Measurements from ENCODE around the gene NRG3. TPM values are rescaled to one million over a fixed set of nuclear protein-coding genes. Genes with fewer than 3 reads are reported as not detected.

Gene NRG3
- total and polyA plus RNA-seq, 5 donors = 0.23 to 3.4 (median 1.4) TPM

- WGBS = 81% methylated on average over 10 of the region's 10 CpGs
- Histone ChIP-seq H3K4me3 (ENCODE audit: low read length) (no peak overlapping the region), H3K27me3 (ENCODE audit: control insufficient read depth, insufficient read depth) (no peaks in the 10 kb centered on the region), H3K4me1 (ENCODE audit: control insufficient read depth, insufficient read depth, low read length) (no peaks in the 10 kb centered on the region), H3K27ac (ENCODE audit: low read length) (no peak overlapping the region), H3K9me3 (ENCODE audit: control insufficient read depth, low read length) (no peaks in the 10 kb centered on the region)
- DNase-seq (no peak), ATAC-seq (no peak)
- intact Hi-C loops (cut with DNase I) = no loop called here
Observed at GRCh38 chr10:82278401-82279182, 403.6 kb downstream of the NRG3 start.

DNA sequence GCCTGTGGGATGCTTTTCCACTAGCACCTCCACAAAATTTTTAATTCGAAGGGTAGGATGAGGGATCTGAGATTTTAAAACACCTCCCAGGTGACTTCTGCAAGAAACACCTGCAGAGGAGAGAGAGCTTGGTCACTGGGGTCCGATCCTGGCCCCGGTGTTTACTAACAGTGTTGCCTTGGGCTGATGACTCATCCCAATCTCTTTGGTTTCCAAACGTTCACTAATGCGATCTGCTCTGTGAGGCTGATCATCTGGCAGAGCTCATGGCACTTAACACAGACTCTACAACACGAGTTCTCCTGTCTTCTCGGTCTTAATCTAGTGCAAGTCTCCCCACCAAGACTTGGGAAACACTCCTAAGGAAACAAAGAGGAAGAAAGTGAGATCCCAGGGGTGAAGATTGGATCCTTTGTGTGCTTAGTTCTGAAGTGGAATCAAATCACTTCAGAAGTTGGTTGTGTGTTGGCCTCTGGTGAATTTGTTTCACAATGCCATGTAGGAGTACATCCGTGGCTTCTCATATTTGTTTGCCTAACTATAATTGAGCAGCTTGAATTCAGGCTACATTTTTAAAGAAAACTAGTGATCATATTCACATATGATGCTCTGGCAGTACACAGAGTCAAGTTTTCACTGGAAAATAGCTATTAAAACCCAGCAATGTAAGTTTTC, 407.9 kb downstream of the NRG3 start:
- no peak for DNase-seq
- 71% methylated on average over 8 of the region's 8 CpGs for WGBS
- Histone ChIP-seq H3K9me3 (ENCODE audit: control insufficient read depth, low read length) (no peaks in the 10 kb centered on the region), H3K27ac (ENCODE audit: low read length) (no peak overlapping the region), H3K4me1 (ENCODE audit: control insufficient read depth, insufficient read depth, low read length) (no peaks in the 10 kb centered on the region), H3K4me3 (ENCODE audit: low read length) (no peak overlapping the region), H3K27me3 (ENCODE audit: control insufficient read depth, insufficient read depth) (no peaks in the 10 kb centered on the region)
- ATAC-seq = no peak
- intact Hi-C loops (cut with DNase I) = no loop called here

GRCh38 chr10:82284180-82284579, 409.2 kb downstream of the NRG3 start:
- Histone ChIP-seq H3K9me3 (ENCODE audit: control insufficient read depth, low read length) (no peaks in the 10 kb centered on the region), H3K4me1 (ENCODE audit: control insufficient read depth, insufficient read depth, low read length) (no peaks in the 10 kb centered on the region), H3K4me3 (ENCODE audit: low read length) (no peak overlapping the region), H3K27me3 (ENCODE audit: control insufficient read depth, insufficient read depth) (no peaks in the 10 kb centered on the region), H3K27ac (ENCODE audit: low read length) (no peak overlapping the region)
- intact Hi-C loops (cut with DNase I) = no loop called here
- ATAC-seq (no peak), DNase-seq (no peak)
- WGBS = 75% methylated on average over 2 of the region's 2 CpGs

- H3K4me3 ChIP-seq (ENCODE audit: low read length) = no peak overlapping the region
- ATAC-seq (no peak), DNase-seq (no peak)
- H3K27me3 ChIP-seq (ENCODE audit: control insufficient read depth, insufficient read depth) = no peaks in the 10 kb centered on the region
- no peaks in the 10 kb centered on the region for H3K9me3 ChIP-seq (ENCODE audit: control insufficient read depth, low read length)
- H3K4me1 ChIP-seq (ENCODE audit: control insufficient read depth, insufficient read depth, low read length) = no peaks in the 10 kb centered on the region
- intact Hi-C loops (cut with DNase I) = no loop called here
- no peak overlapping the region for H3K27ac ChIP-seq (ENCODE audit: low read length)
- 80% methylated on average over 6 of the region's 6 CpGs for WGBS
Observed at GRCh38 chr10:82288461-82288881, 413.5 kb downstream of the NRG3 start.

DNA sequence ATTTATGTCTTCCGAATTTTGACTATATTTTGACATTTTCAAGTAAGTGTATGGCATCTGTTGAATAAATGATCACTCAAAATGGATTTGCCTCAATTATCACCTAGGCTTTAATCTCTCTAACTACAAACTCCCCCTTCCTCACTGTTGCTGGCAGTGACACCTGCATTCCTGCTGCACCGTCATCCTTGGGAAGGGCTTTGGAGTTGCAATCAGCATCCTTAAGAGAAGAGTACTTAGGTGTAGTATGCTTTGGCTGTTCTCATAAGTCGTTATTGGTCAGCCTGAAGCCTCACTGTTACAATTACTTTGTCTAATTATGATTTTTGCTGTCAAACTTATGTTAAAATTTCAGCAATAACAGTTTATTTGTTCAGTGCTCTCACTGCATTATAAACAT, 415.0 kb downstream of the NRG3 start:
- ATAC-seq (no peak), DNase-seq (no peak)
- no peak overlapping the region for H3K4me3 ChIP-seq (ENCODE audit: low read length)
- intact Hi-C loops (cut with DNase I) = no loop called here
- no peaks in the 10 kb centered on the region for H3K27me3 ChIP-seq (ENCODE audit: control insufficient read depth, insufficient read depth)
- 76% methylated on average over 3 of the region's 3 CpGs for whole genome bisulfite sequencing
- H3K9me3 ChIP-seq (ENCODE audit: control insufficient read depth, low read length) = no peaks in the 10 kb centered on the region
- no peak overlapping the region for H3K27ac ChIP-seq (ENCODE audit: low read length)
- no peaks in the 10 kb centered on the region for H3K4me1 ChIP-seq (ENCODE audit: control insufficient read depth, insufficient read depth, low read length)

GRCh38 chr10:82294874-82295378, 419.9 kb downstream of the NRG3 start:
- no peaks in the 10 kb centered on the region for H3K4me1 ChIP-seq (ENCODE audit: control insufficient read depth, insufficient read depth, low read length)
- H3K9me3 ChIP-seq (ENCODE audit: control insufficient read depth, low read length) = no peaks in the 10 kb centered on the region
- no peak overlapping the region for H3K27ac ChIP-seq (ENCODE audit: low read length)
- no peaks in the 10 kb centered on the region for H3K27me3 ChIP-seq (ENCODE audit: control insufficient read depth, insufficient read depth)
- H3K4me3 ChIP-seq (ENCODE audit: low read length) = no peak overlapping the region
- DNase-seq (no peak), ATAC-seq (no peak)
- intact Hi-C loops (cut with DNase I) = no loop called here
- 77% methylated on average over 3 of the region's 3 CpGs for WGBS

- ATAC-seq (no peak), DNase-seq (no peak)
- H3K4me3 ChIP-seq (ENCODE audit: low read length) = no peak overlapping the region
Observed at GRCh38 chr10:82308641-82309040, 433.6 kb downstream of the NRG3 start.

DNA sequence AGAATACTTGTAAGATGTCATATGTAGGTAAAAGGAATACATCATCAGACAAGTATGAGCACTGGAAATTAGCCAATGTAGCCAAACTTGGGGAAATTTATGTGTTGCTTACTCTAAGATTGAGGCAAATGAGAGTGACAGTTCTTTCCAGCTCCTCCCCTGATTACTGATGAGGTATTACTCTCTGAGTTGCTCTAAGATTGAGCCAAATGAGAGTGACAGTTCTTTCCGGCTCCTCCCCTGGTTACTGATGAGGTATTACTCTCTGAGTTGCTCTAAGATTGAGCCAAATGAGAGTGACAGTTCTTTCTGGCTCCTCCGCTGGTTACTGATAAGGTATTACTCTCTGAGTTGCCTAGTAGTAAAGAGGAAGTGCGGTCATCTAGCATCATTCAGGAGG, 435.8 kb downstream of the NRG3 start:
- Histone ChIP-seq H3K9me3 (ENCODE audit: control insufficient read depth, low read length) (no peaks in the 10 kb centered on the region), H3K4me3 (ENCODE audit: low read length) (no peak overlapping the region), H3K4me1 (ENCODE audit: control insufficient read depth, insufficient read depth, low read length) (no peaks in the 10 kb centered on the region), H3K27me3 (ENCODE audit: control insufficient read depth, insufficient read depth) (no peaks in the 10 kb centered on the region), H3K27ac (ENCODE audit: low read length) (no peak overlapping the region)
- ATAC-seq = peak in 1 of 2 donors; percentile 25
- intact Hi-C loops (cut with DNase I) = no loop called here
- no peak for DNase-seq
- 34% methylated on average over 3 of the region's 3 CpGs for WGBS

More at GRCh38 chr10:82308641-82309040, 433.6 kb downstream of the NRG3 start:
- Histone ChIP-seq H3K27ac (ENCODE audit: low read length) (no peak overlapping the region), H3K4me1 (ENCODE audit: control insufficient read depth, insufficient read depth, low read length) (no peaks in the 10 kb centered on the region), H3K9me3 (ENCODE audit: control insufficient read depth, low read length) (no peaks in the 10 kb centered on the region), H3K27me3 (ENCODE audit: control insufficient read depth, insufficient read depth) (no peaks in the 10 kb centered on the region)
- WGBS = 66% methylated on average over 4 of the region's 4 CpGs
- intact Hi-C loops (cut with DNase I) = no loop called here

DNA sequence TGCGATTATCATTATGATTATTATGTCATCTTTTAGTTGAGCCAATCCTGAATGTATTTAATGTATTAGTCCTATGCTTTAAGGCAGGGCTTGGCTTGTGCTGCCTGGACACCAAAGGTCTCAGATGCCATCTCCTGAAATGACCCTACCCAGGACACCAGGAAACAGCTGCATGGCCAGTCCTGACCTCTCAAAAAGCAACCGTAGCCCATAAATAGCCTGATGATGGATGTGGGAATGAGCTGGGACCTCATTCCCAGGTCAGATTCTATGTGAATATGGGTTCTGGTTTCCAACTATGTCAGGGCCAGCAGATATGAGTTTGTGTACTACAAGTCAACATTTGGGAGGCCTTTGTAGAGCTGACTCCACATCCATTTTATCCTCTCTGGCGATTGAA, 438.4 kb downstream of the NRG3 start:
- 68% methylated on average over 3 of the region's 3 CpGs for WGBS

GRCh38 chr10:82318534-82318933, 443.5 kb downstream of the NRG3 start:
- WGBS = 46% methylated on average over 3 of the region's 3 CpGs
- intact Hi-C loops (cut with DNase I) = no loop called here
- Histone ChIP-seq H3K27ac (ENCODE audit: low read length) (no peak overlapping the region), H3K27me3 (ENCODE audit: control insufficient read depth, insufficient read depth) (no peaks in the 10 kb centered on the region), H3K9me3 (ENCODE audit: control insufficient read depth, low read length) (no peaks in the 10 kb centered on the region), H3K4me1 (ENCODE audit: control insufficient read depth, insufficient read depth, low read length) (no peaks in the 10 kb centered on the region), H3K4me3 (ENCODE audit: low read length) (no peak overlapping the region)
- DNase-seq = no peak
- no peak for ATAC-seq

More for the DNA sequence above, 438.4 kb downstream of the NRG3 start:
- H3K4me1 ChIP-seq (ENCODE audit: control insufficient read depth, insufficient read depth, low read length) = no peaks in the 10 kb centered on the region
- H3K27ac ChIP-seq (ENCODE audit: low read length) = no peak overlapping the region
- no peaks in the 10 kb centered on the region for H3K27me3 ChIP-seq (ENCODE audit: control insufficient read depth, insufficient read depth)
- no peaks in the 10 kb centered on the region for H3K9me3 ChIP-seq (ENCODE audit: control insufficient read depth, low read length)
- no peak for ATAC-seq
- H3K4me3 ChIP-seq (ENCODE audit: low read length) = no peak overlapping the region
- intact Hi-C loops (cut with DNase I) = no loop called here
- no peak for DNase-seq

DNA sequence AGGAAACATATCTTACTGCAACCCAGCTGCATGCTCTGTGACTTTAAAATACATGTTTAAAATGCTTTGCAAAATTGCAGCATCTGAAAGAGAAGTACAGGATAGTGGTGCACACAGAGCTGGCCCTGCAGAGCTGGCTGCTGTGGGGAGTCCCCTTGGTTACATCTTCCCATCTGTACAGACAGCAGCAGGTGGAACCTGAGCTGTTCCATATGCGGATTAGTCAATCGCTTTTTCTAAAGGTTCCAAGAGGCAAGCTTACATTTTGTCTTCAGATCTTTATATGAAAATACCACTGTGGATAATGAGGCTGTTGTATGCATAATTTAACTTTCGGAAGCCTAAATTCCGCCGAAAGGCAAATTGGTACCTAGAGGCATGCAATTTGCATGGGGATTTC, 444.1 kb downstream of the NRG3 start:
- WGBS = 86% methylated on average over 5 of the region's 5 CpGs
- Histone ChIP-seq H3K27me3 (ENCODE audit: control insufficient read depth, insufficient read depth) (no peaks in the 10 kb centered on the region), H3K4me3 (ENCODE audit: low read length) (no peak overlapping the region), H3K4me1 (ENCODE audit: control insufficient read depth, insufficient read depth, low read length) (no peaks in the 10 kb centered on the region), H3K9me3 (ENCODE audit: control insufficient read depth, low read length) (no peaks in the 10 kb centered on the region), H3K27ac (ENCODE audit: low read length) (no peak overlapping the region)
- intact Hi-C loops (cut with DNase I) = no loop called here
- ATAC-seq (no peak), DNase-seq (no peak)
